HEK293 (cell line): ENCODE results near the gene METTL1.

ENCODE experiments used
- PBX3 ChIP-seq: sonication (generic); formaldehyde crosslinking; IDR thresholded peaks from 2 replicates; pipeline ENCODE4 v1.8.1; 2022; ENCODE audit warnings: mild to moderate bottlenecking, moderate library complexity, missing genetic modification reagents
- PRDM1 ChIP-seq: fragments of 450-650 bp; formaldehyde crosslinking; IDR thresholded peaks from 2 replicates; pipeline ENCODE4; 2016; ENCODE audit warnings: missing biosample characterization, missing genetic modification characterization
- SCRT2 ChIP-seq: fragments of 450-650 bp; formaldehyde crosslinking; IDR thresholded peaks from 2 replicates; pipeline ENCODE4 v1.5.1; 2016; ENCODE audit warnings: missing biosample characterization, missing genetic modification characterization
- ZBTB1 ChIP-seq: fragments of 450-650 bp; formaldehyde crosslinking; IDR thresholded peaks from 2 replicates; pipeline ENCODE4 v1.5.1; 2016; ENCODE audit warnings: missing biosample characterization, missing genetic modification characterization
- ZNF174 ChIP-seq: fragments of 450-650 bp; formaldehyde crosslinking; IDR thresholded peaks from 2 replicates; pipeline ENCODE4 v1.5.0; 2017; ENCODE audit warnings: missing biosample characterization, mild to moderate bottlenecking, missing genetic modification characterization
- ZNF324 ChIP-seq: fragments of 450-650 bp; formaldehyde crosslinking; IDR thresholded peaks from 2 replicates; pipeline ENCODE4 v1.5.1; 2016; ENCODE audit warnings: missing biosample characterization, missing genetic modification characterization
- ZNF416 ChIP-seq: fragments of 450-650 bp; formaldehyde crosslinking; IDR thresholded peaks from 2 replicates; pipeline ENCODE4 v1.5.1; 2016; ENCODE audit warnings: missing biosample characterization, missing genetic modification characterization
- ZNF571 ChIP-seq: fragments of 450-650 bp; formaldehyde crosslinking; IDR thresholded peaks from 2 replicates; pipeline ENCODE4 v1.5.0; 2017; ENCODE audit warnings: missing biosample characterization, missing genetic modification characterization
- ZNF596 ChIP-seq: fragments of 450-650 bp; IDR thresholded peaks from 2 replicates; pipeline ENCODE4 v1.5.0; 2018; ENCODE audit warnings: missing biosample characterization, mild to moderate bottlenecking, missing genetic modification characterization, moderate library complexity
- TF ChIP-seq, protein P1 (sequence below): fragments of 450-650 bp; formaldehyde crosslinking; IDR thresholded peaks from 2 replicates; pipeline ENCODE4 v1.5.1; 2016; ENCODE audit warnings: missing biosample characterization, missing genetic modification characterization
- TF ChIP-seq, protein P2 (sequence below): fragments of 450-650 bp; formaldehyde crosslinking; IDR thresholded peaks from 2 replicates; pipeline ENCODE4 v1.5.1; 2016; ENCODE audit warnings: missing biosample characterization, missing genetic modification characterization

DNA sequence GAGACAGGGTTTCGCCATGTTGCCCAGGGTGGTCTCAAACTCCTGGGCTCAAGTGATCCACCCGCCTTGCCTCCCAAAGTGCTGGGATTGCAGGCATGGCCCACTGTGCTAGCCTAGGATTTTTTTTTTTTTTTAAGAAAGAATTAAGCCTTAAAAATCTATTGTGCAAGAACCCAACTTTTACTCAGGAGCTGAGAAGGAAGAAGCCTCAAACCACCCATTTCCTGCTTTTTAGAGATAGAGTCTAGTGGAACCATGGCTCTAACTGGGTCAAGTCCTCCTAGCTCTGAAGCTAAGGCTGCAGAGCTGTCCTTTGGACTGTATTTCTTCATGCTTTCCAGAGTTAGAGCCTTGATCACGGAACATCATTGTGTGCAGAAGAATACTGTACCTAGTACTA lies 9.3 kb upstream of the METTL1 start:
- TF ChIP-seq, protein P1, sequence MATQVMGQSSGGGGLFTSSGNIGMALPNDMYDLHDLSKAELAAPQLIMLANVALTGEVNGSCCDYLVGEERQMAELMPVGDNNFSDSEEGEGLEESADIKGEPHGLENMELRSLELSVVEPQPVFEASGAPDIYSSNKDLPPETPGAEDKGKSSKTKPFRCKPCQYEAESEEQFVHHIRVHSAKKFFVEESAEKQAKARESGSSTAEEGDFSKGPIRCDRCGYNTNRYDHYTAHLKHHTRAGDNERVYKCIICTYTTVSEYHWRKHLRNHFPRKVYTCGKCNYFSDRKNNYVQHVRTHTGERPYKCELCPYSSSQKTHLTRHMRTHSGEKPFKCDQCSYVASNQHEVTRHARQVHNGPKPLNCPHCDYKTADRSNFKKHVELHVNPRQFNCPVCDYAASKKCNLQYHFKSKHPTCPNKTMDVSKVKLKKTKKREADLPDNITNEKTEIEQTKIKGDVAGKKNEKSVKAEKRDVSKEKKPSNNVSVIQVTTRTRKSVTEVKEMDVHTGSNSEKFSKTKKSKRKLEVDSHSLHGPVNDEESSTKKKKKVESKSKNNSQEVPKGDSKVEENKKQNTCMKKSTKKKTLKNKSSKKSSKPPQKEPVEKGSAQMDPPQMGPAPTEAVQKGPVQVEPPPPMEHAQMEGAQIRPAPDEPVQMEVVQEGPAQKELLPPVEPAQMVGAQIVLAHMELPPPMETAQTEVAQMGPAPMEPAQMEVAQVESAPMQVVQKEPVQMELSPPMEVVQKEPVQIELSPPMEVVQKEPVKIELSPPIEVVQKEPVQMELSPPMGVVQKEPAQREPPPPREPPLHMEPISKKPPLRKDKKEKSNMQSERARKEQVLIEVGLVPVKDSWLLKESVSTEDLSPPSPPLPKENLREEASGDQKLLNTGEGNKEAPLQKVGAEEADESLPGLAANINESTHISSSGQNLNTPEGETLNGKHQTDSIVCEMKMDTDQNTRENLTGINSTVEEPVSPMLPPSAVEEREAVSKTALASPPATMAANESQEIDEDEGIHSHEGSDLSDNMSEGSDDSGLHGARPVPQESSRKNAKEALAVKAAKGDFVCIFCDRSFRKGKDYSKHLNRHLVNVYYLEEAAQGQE = no peak
- TF ChIP-seq ZNF416 (tag by site-specific recombination) = no peak
- TF ChIP-seq, protein P2, sequence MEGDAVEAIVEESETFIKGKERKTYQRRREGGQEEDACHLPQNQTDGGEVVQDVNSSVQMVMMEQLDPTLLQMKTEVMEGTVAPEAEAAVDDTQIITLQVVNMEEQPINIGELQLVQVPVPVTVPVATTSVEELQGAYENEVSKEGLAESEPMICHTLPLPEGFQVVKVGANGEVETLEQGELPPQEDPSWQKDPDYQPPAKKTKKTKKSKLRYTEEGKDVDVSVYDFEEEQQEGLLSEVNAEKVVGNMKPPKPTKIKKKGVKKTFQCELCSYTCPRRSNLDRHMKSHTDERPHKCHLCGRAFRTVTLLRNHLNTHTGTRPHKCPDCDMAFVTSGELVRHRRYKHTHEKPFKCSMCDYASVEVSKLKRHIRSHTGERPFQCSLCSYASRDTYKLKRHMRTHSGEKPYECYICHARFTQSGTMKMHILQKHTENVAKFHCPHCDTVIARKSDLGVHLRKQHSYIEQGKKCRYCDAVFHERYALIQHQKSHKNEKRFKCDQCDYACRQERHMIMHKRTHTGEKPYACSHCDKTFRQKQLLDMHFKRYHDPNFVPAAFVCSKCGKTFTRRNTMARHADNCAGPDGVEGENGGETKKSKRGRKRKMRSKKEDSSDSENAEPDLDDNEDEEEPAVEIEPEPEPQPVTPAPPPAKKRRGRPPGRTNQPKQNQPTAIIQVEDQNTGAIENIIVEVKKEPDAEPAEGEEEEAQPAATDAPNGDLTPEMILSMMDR (tag by site-specific recombination) = no peak
- no peak for TF ChIP-seq PBX3 (CRISPR knock-in tag)
- TF ChIP-seq ZNF596 (tag by site-specific recombination) = no peak
- no peak for TF ChIP-seq ZNF324 (tag by site-specific recombination)
- no peak for TF ChIP-seq PRDM1 (tag by site-specific recombination)
- TF ChIP-seq SCRT2 = no peak
- TF ChIP-seq ZBTB1 (tag by site-specific recombination) = no peak
- TF ChIP-seq ZNF174 (tag by site-specific recombination) = no peak
- TF ChIP-seq ZNF571 (tag by site-specific recombination) = no peak
